Loucy (cell line): Measurements from ENCODE around the gene DOK6.

ENCODE experiments used
- H2AFZ ChIP-seq: fragments of 200-600 bp; sonication (generic); 2 replicates; pipeline ENCODE4 v1.6.0; 2016; ENCODE audit warnings: antibody characterized with exemption, mild to moderate bottlenecking, low read length, moderate library complexity
- H3F3A ChIP-seq: fragments of 200-600 bp; 2 replicates; pipeline ENCODE4 v1.6.0; 2016; ENCODE audit warnings: antibody characterized with exemption, low read depth, mild to moderate bottlenecking
- H3K27me3 ChIP-seq: fragments of 200-600 bp; sonication (generic); 2 replicates; pipeline ENCODE4 v1.6.1; 2014; ENCODE audit warnings: low read length, mild to moderate bottlenecking; ENCODE audit not compliant: insufficient read depth, poor library complexity, severe bottlenecking
- H3K36me3 ChIP-seq: fragments of 200-600 bp; sonication (generic); 2 replicates; pipeline ENCODE4 v1.6.1; 2016; ENCODE audit warnings: low read length; ENCODE audit not compliant: insufficient read depth
- H3K4me1 ChIP-seq: fragments of 200-600 bp; sonication (generic); 2 replicates; pipeline ENCODE4 v1.5.1; 2014; ENCODE audit warnings: low read length, mild to moderate bottlenecking; ENCODE audit not compliant: insufficient read depth, poor library complexity, severe bottlenecking
- H3K4me2 ChIP-seq: fragments of 200-600 bp; sonication (generic); 2 replicates; pipeline ENCODE4 v1.6.0; 2014; ENCODE audit warnings: antibody characterized with exemption, low read length, low read depth, mild to moderate bottlenecking; ENCODE audit not compliant: poor library complexity, severe bottlenecking
- H3K4me3 ChIP-seq: fragments of 200-600 bp; sonication (generic); 2 replicates; pipeline ENCODE4 v1.5.1; 2014; ENCODE audit warnings: low read length, mild to moderate bottlenecking, mixed read lengths; ENCODE audit not compliant: poor library complexity, severe bottlenecking
- H3K79me2 ChIP-seq: fragments of 200-600 bp; sonication (generic); 2 replicates; pipeline ENCODE4 v1.6.1; 2014; ENCODE audit warnings: low read length; ENCODE audit not compliant: insufficient read depth
- H3K9ac ChIP-seq: fragments of 200-600 bp; sonication (generic); 2 replicates; pipeline ENCODE4 v1.6.0; 2014; ENCODE audit warnings: mild to moderate bottlenecking, low read depth, low read length, moderate library complexity; ENCODE audit not compliant: poor library complexity, severe bottlenecking
- H3K9me2 ChIP-seq: fragments of 200-600 bp; sonication (generic); replicated peaks from 2 replicates; pipeline ENCODE4 v1.6.1; 2016; ENCODE audit warnings: low read depth, low read length, mixed read lengths
- H3K9me3 ChIP-seq: fragments of 200-600 bp; sonication (generic); 2 replicates; pipeline ENCODE4 v1.6.1; 2014; ENCODE audit warnings: mild to moderate bottlenecking, antibody characterized with exemption, low read length, low read depth; ENCODE audit not compliant: insufficient read depth
- H4K20me1 ChIP-seq: fragments of 200-600 bp; sonication (generic); 2 replicates; pipeline ENCODE4 v1.6.0; 2014; ENCODE audit warnings: antibody characterized with exemption, low read length, mild to moderate bottlenecking; ENCODE audit not compliant: insufficient read depth, poor library complexity, severe bottlenecking
- CTCF ChIP-seq: fragments of 200-600 bp; sonication (generic); conservative IDR thresholded peaks from 2 replicates; pipeline ENCODE4 v1.5.1; 2014; ENCODE audit warnings: mild to moderate bottlenecking, antibody characterized with exemption, low read length
- EZH2phosphoT487 ChIP-seq: fragments of 200-600 bp; IDR thresholded peaks from 2 replicates; pipeline ENCODE4 v1.6.1; 2018; ENCODE audit warnings: antibody characterized with exemption, mild to moderate bottlenecking, moderate library complexity, borderline replicate concordance

Gene DOK6

GRCh38 chr18:69890558-69890957, 489.9 kb downstream of the DOK6 start:
- H4K20me1 ChIP-seq = no peaks in the 10 kb centered on the region
- no peaks in the 10 kb centered on the region for H3K27me3 ChIP-seq
- H3K4me3 ChIP-seq = no peak overlapping the region
- no peaks in the 10 kb centered on the region for H3K36me3 ChIP-seq
- H3F3A ChIP-seq = no peaks in the 10 kb centered on the region
- no peak overlapping the region for H2AFZ ChIP-seq
- H3K9me3 ChIP-seq = no peaks in the 10 kb centered on the region
- no peaks in the 10 kb centered on the region for H3K9me2 ChIP-seq
- H3K4me1 ChIP-seq = peaks cover 9% of the 10 kb centered on the region
- no peak overlapping the region for H3K9ac ChIP-seq
- no peak overlapping the region for H3K4me2 ChIP-seq
- no peak for TF ChIP-seq CTCF
- TF ChIP-seq EZH2phosphoT487 = no peak
- no peaks in the 10 kb centered on the region for H3K79me2 ChIP-seq

DNA sequence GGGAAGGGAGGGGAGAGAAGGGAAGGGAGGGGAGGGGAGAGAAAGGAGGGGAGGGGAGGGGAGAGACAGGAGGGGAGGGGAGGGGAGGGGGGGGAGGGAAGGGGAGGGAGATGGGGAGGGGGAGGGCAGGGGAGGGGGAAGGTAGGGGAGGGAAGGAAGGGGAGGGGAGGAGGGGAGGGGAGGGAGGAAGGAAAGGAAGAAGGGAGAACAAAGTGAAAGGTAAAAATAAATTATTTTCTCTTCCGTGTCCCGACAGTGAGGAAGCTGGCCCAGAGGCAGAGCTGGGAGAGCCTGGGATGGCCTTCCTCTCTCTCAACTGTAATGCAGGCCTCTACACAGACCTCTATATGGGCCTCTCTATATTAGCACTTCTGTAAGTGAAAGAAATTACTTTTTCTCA, 493.8 kb downstream of the DOK6 start:
- Histone ChIP-seq H3K4me3 (no peak overlapping the region), H3F3A (no peaks in the 10 kb centered on the region; the same call in 1 of the 2 replicates), H3K36me3 (no peaks in the 10 kb centered on the region)

GRCh38 chr18:69895066-69896047, 494.7 kb downstream of the DOK6 start:
- Histone ChIP-seq H4K20me1 (no peaks in the 10 kb centered on the region), H3K9ac (no peak overlapping the region), H3K9me3 (no peaks in the 10 kb centered on the region), H3F3A (no peaks in the 10 kb centered on the region; the same call in 1 of the 2 replicates), H3K4me2 (no peak overlapping the region), H3K36me3 (no peaks in the 10 kb centered on the region), H3K4me3 (no peak overlapping the region), H3K9me2 (no peaks in the 10 kb centered on the region), H3K27me3 (no peaks in the 10 kb centered on the region), H3K79me2 (no peaks in the 10 kb centered on the region), H3K4me1 (peaks cover 43% of the 10 kb centered on the region), H2AFZ (no peak overlapping the region)
- TF ChIP-seq EZH2phosphoT487 (no peak), CTCF (no peak)

More for the DNA sequence above, 493.8 kb downstream of the DOK6 start:
- Histone ChIP-seq H3K9me3 (no peaks in the 10 kb centered on the region), H2AFZ (no peak overlapping the region), H4K20me1 (no peaks in the 10 kb centered on the region), H3K9ac (no peak overlapping the region), H3K4me2 (no peak overlapping the region), H3K79me2 (no peaks in the 10 kb centered on the region), H3K27me3 (no peaks in the 10 kb centered on the region), H3K4me1 (peaks cover 42% of the 10 kb centered on the region), H3K9me2 (no peaks in the 10 kb centered on the region)
- TF ChIP-seq CTCF = no peak
- no peak for TF ChIP-seq EZH2phosphoT487
